HepG2 (cell line): ENCODE data around the gene KRT10. TPM values are rescaled to one million over a fixed set of nuclear protein-coding genes. Genes with fewer than 3 reads are reported as not detected.

Experiments used
- ATAC-seq: fragments of 200-7000 bp; cut with Tn5 transposase; 3 replicates; pipeline ENCODE4 v1.9.1; 2020; ENCODE audit warnings: mild to moderate bottlenecking, moderate library complexity
- BruUV-seq: library from RNA; stranded (reverse); fragments of 400-500 nt; replicated peaks from 2 replicates; lab custom pipeline; 2021; lab: Mats Ljungman, UMichigan
- CTCF ChIA-PET: fragments of 300-600 bp; formaldehyde crosslinking; extraction: SDS; loops from one replicate; lab custom pipeline; 2021; ENCODE audit warnings: low total read pairs, inconsistent platforms, low intra/inter-chr PET ratio; lab: Yijun Ruan, JAX
- POLR2A ChIA-PET: fragments of 350-600 bp; sonication (Branson Sonifier 250); formaldehyde crosslinking; loops from one replicate; lab custom pipeline; 2020; ENCODE audit warnings: antibody characterized with exemption, inconsistent platforms; lab: Yijun Ruan, JAX
- DNase-seq: peaks from one replicate; pipeline ENCODE4 v3.0.0-alpha.2; 2015; ENCODE audit warnings: low spot score
- FAIRE-seq: peaks from 3 replicates; lab custom pipeline; 2011; peaks lifted over from hg19 to GRCh38; lab: Jason Lieb, UNC
- H2AFZ ChIP-seq: one replicate; pipeline ENCODE4 v1.6.1; 2011; ENCODE audit warnings: low read length, inconsistent platforms
- H3K27ac ChIP-seq: fragments of 300-600 bp; 3 replicates; pipeline ENCODE4 v1.8.0; 2011; ENCODE audit warnings: mixed run types, mild to moderate bottlenecking, mixed read lengths, low read length, inconsistent platforms; ENCODE audit not compliant: insufficient read depth; ENCODE audit errors: extremely low read length
- H3K27me3 ChIP-seq, 2 experiments: fragments of 200-600 bp in 1 of 2; 2 replicates in 1 of 2; 3 replicates in 1 of 2; pipeline versions ENCODE4 v1.6.0 to v1.8.0; 2011; ENCODE audit warnings: low read length in 2 of 2, mild to moderate bottlenecking in 2 of 2, moderate library complexity in 2 of 2, inconsistent platforms in 1 of 2; ENCODE audit not compliant: insufficient read depth in 2 of 2, control insufficient read depth in 1 of 2
- H3K36me3 ChIP-seq, 2 experiments: fragments of 200-600 bp in 1 of 2; replicated peaks in 1 of 2; 2 replicates in 1 of 2; 3 replicates in 1 of 2; pipeline versions ENCODE4 v1.5.1 to v1.8.0; 2011; ENCODE audit warnings: low read length in 2 of 2, inconsistent platforms in 1 of 2; ENCODE audit not compliant: insufficient read depth in 2 of 2, control insufficient read depth in 1 of 2
- H3K4me1 ChIP-seq: 2 replicates; pipeline ENCODE4 v1.5.1; 2012; ENCODE audit warnings: low read length, inconsistent platforms; ENCODE audit not compliant: insufficient read depth
- H3K4me2 ChIP-seq: 2 replicates; pipeline ENCODE4 v1.6.0; 2011; ENCODE audit warnings: low read depth, low read length, inconsistent platforms
- H3K4me3 ChIP-seq, 3 experiments: fragments of 200-600 bp in 1 of 3; sonication (generic), shearing (Covaris generic) in 1 of 3; replicated peaks in 1 of 3; 2 replicates each; pipeline ENCODE4 v1.5.1; 2011 to 2016; ENCODE audit warnings: low read length in 3 of 3, inconsistent platforms in 2 of 3, low read depth in 2 of 3, mild to moderate bottlenecking in 2 of 3, control low read depth in 1 of 3, mixed read lengths in 1 of 3; ENCODE audit not compliant: insufficient read depth in 1 of 3
- H3K79me2 ChIP-seq: one replicate; pipeline ENCODE4 v1.6.1; 2011; ENCODE audit warnings: low read length, inconsistent platforms; ENCODE audit not compliant: insufficient read depth
- H3K9ac ChIP-seq: 2 replicates; pipeline ENCODE4 v1.6.0; 2011; ENCODE audit warnings: mild to moderate bottlenecking, low read depth, low read length, inconsistent platforms; ENCODE audit not compliant: insufficient read depth
- H3K9me3 ChIP-seq: 2 replicates; pipeline ENCODE4 v1.5.1; 2012; ENCODE audit warnings: mild to moderate bottlenecking, low read length
- H4K20me1 ChIP-seq: 2 replicates; pipeline ENCODE4 v1.6.0; 2011; ENCODE audit warnings: inconsistent platforms, mild to moderate bottlenecking, low read length, moderate library complexity; ENCODE audit not compliant: insufficient read depth
- ATF4 ChIP-seq, 2 experiments: fragments of 450-650 bp in 1 of 2; sonication (generic) in 1 of 2; formaldehyde crosslinking; IDR thresholded peaks; 2 replicates each; pipeline versions ENCODE4 v1.5.0 to v1.8.0; 2020 to 2022; ENCODE audit warnings: mild to moderate bottlenecking in 1 of 2, missing genetic modification reagents in 1 of 2
- BRCA1 ChIP-seq: sonication (generic); formaldehyde crosslinking; IDR thresholded peaks from 2 replicates; pipeline ENCODE4 v1.4.0; 2020; ENCODE audit warnings: missing genetic modification reagents
- CEBPB ChIP-seq: IDR thresholded peaks from 2 replicates; pipeline ENCODE4 v1.6.1; 2011; ENCODE audit warnings: low read depth, low read length, improper control_type of control experiment, borderline replicate concordance
- CEBPG ChIP-seq: IDR thresholded peaks from 2 replicates; pipeline ENCODE4 v1.6.1; 2016
- CREB1 ChIP-seq, 2 experiments: fragments of 450-650 bp in 1 of 2; IDR thresholded peaks; 2 replicates each; pipeline ENCODE4 v1.6.1; 2016 to 2017; ENCODE audit warnings: control low read depth in 1 of 2, mild to moderate bottlenecking in 1 of 2, missing compliant biosample characterization in 1 of 2, missing genetic modification characterization in 1 of 2
- EP300 ChIP-seq, 3 experiments: sonication (generic) in 1 of 3; formaldehyde crosslinking in 1 of 3; IDR thresholded peaks; 2 replicates each; pipeline versions ENCODE4 v1.5.1 to v1.6.1; 2011 to 2020; ENCODE audit warnings: low read depth in 2 of 3, low read length in 2 of 3, borderline replicate concordance in 1 of 3, improper control_type of control experiment in 1 of 3, mild to moderate bottlenecking in 1 of 3, missing genetic modification reagents in 1 of 3, moderate library complexity in 1 of 3
- FOSL2 ChIP-seq: sonication (generic); formaldehyde crosslinking; IDR thresholded peaks from 2 replicates; pipeline ENCODE4 v1.4.0; 2020; ENCODE audit warnings: missing genetic modification reagents
- FOXA3 ChIP-seq: IDR thresholded peaks from 2 replicates; pipeline ENCODE4 v1.6.1; 2016; ENCODE audit warnings: missing genetic modification reagents, missing compliant biosample characterization
- FOXP1 ChIP-seq, 2 experiments: fragments of 450-650 bp in 1 of 2; IDR thresholded peaks; 2 replicates each; pipeline ENCODE4 v1.6.1; 2017 to 2018; ENCODE audit warnings: antibody characterized with exemption in 1 of 2
- GATAD2A ChIP-seq: IDR thresholded peaks from 2 replicates; pipeline ENCODE4 v1.6.1; 2016
- HOXA5 ChIP-seq: sonication (generic); formaldehyde crosslinking; IDR thresholded peaks from 2 replicates; pipeline ENCODE4 v1.4.0; 2020; ENCODE audit warnings: missing genetic modification reagents
- NCOR1 ChIP-seq: fragments of 200-600 bp; sonication (generic); IDR thresholded peaks from 2 replicates; pipeline ENCODE4 v1.7.0; 2017; ENCODE audit warnings: antibody characterized with exemption, low read length, borderline replicate concordance
- WGBS: methylation state at CpG from one replicate; pipeline ENCODE4 v1.1.6; 2017; ENCODE audit warnings: low lambda C conversion rate; 5-methylcytosine and 5-hydroxymethylcytosine counted together
- in situ Hi-C: cut with HindIII; loops from 2 replicates; pipeline ENCODE4 v1.10.0; 2017; ENCODE audit warnings: low pct_unique_long_range_greater_than_20kb; ENCODE audit not compliant: extremely low pct_ligation_motif_present
- intact Hi-C: fragments of 100-400 bp; cut with micrococcal nuclease; formaldehyde crosslinking; loops from one replicate; pipeline ENCODE4 v1.10.0; 2022; ENCODE audit not compliant: unreplicated experiment
- polyA plus RNA-seq, 8 experiments: library from polyadenylated mRNA; depleted of rRNA in 3 of 8; stranded (reverse) in 7 of 8; unstranded in 1 of 8; fragments of >200 nt; fragmentation: Illumina TruSeq in 4 of 8; extraction: Trizol in 4 of 8; gene quantifications; 2 replicates each; pipeline versions ENCODE4 v1.2.1 to v1.2.3, GENCODE V29; 2011 to 2016; ENCODE audit warnings: low read depth in 4 of 8, missing spikeins in 1 of 8, mixed read lengths in 1 of 8; ENCODE audit not compliant: insufficient read depth in 1 of 8
- total RNA-seq, 5 experiments: library from RNA; depleted of rRNA; stranded (reverse); fragments of >200 nt; fragmentation: Illumina TruSeq; extraction: Trizol; gene quantifications; 2 replicates each; pipeline ENCODE4 v1.2.3, GENCODE V29; 2016; ENCODE audit warnings: low read depth in 1 of 5
- TF ChIP-seq, protein P1 (sequence below): sonication (generic); formaldehyde crosslinking; IDR thresholded peaks from 2 replicates; pipeline ENCODE4 v1.5.1; 2020; ENCODE audit warnings: mild to moderate bottlenecking, missing genetic modification reagents, borderline replicate concordance
- TF ChIP-seq, protein P2 (sequence below): IDR thresholded peaks from 2 replicates; pipeline ENCODE4 v1.6.1; 2012; ENCODE audit warnings: low read depth, low read length, improper control_type of control experiment

The KRT10 gene
- total and polyA plus RNA-seq, 2 of the 13 experiments (the other 11 are each of a cell fraction or from before 2014, with no cell fraction given): 25.1 to 27.5 TPM

- H3K4me2 ChIP-seq: no peak overlapping the region
- BruUV-seq: no TSS peak
- no peaks in the 10 kb centered on the region for H4K20me1 ChIP-seq
- in situ Hi-C loops (no loop called here), intact Hi-C loops (loop anchor here (5.0 kb wide), 1 partner anchor 237 kb away; no protein-coding TSS in a partner anchor)
- H3K36me3 ChIP-seq: no peaks in the 10 kb centered on the region
- H3K4me1 ChIP-seq: peaks cover 10% of the 10 kb centered on the region; the same call in 1 of the 2 replicates
- no peaks in the 10 kb centered on the region for H3K9me3 ChIP-seq
- FAIRE-seq (no peak), DNase-seq (peak; percentile 55), ATAC-seq (peak; percentile 46; the same call in 1 of the 3 replicates)
- H3K27ac ChIP-seq: no peak overlapping the region
- H3K27me3 ChIP-seq: 0 out of 5 replicates have a peak, but pooled peaks cover 0 to 3% of the 10 kb centered on the region in 2 experiments
- no peak overlapping the region for H3K4me3 ChIP-seq
- no peaks in the 10 kb centered on the region for H3K79me2 ChIP-seq
- H2AFZ ChIP-seq: no peak overlapping the region
- H3K9ac ChIP-seq: no peak overlapping the region
- ChIA-PET POLR2A (interaction anchor here (1.1 kb wide), 1 partner anchor 35 kb away, joined by 3 read pairs; no protein-coding TSS in a partner anchor), CTCF (no interaction called here)
- WGBS: under 1% methylated on average over 6 of the region's 6 CpGs
- TF ChIP-seq FOXP1 (IDR thresholded peaks at IDR 0.05): no peak
- TF ChIP-seq FOXP1 (CRISPR knock-in tag; IDR thresholded peaks at IDR 0.05): peak; percentile 59
- TF ChIP-seq, protein P1, sequence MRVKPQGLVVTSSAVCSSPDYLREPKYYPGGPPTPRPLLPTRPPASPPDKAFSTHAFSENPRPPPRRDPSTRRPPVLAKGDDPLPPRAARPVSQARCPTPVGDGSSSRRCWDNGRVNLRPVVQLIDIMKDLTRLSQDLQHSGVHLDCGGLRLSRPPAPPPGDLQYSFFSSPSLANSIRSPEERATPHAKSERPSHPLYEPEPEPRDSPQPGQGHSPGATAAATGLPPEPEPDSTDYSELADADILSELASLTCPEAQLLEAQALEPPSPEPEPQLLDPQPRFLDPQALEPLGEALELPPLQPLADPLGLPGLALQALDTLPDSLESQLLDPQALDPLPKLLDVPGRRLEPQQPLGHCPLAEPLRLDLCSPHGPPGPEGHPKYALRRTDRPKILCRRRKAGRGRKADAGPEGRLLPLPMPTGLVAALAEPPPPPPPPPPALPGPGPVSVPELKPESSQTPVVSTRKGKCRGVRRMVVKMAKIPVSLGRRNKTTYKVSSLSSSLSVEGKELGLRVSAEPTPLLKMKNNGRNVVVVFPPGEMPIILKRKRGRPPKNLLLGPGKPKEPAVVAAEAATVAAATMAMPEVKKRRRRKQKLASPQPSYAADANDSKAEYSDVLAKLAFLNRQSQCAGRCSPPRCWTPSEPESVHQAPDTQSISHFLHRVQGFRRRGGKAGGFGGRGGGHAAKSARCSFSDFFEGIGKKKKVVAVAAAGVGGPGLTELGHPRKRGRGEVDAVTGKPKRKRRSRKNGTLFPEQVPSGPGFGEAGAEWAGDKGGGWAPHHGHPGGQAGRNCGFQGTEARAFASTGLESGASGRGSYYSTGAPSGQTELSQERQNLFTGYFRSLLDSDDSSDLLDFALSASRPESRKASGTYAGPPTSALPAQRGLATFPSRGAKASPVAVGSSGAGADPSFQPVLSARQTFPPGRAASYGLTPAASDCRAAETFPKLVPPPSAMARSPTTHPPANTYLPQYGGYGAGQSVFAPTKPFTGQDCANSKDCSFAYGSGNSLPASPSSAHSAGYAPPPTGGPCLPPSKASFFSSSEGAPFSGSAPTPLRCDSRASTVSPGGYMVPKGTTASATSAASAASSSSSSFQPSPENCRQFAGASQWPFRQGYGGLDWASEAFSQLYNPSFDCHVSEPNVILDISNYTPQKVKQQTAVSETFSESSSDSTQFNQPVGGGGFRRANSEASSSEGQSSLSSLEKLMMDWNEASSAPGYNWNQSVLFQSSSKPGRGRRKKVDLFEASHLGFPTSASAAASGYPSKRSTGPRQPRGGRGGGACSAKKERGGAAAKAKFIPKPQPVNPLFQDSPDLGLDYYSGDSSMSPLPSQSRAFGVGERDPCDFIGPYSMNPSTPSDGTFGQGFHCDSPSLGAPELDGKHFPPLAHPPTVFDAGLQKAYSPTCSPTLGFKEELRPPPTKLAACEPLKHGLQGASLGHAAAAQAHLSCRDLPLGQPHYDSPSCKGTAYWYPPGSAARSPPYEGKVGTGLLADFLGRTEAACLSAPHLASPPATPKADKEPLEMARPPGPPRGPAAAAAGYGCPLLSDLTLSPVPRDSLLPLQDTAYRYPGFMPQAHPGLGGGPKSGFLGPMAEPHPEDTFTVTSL (CRISPR knock-in tag): no peak
- TF ChIP-seq ATF4 (CRISPR knock-in tag; IDR thresholded peaks at IDR 0.05): 0 out of 4 replicates have a peak, but pooled peaks of 1 of the 2 experiments have one; percentile 15
- TF ChIP-seq CEBPG (CRISPR knock-in tag): peak; percentile 21; the same call in 1 of the 2 replicates
- TF ChIP-seq FOXA3 (CRISPR knock-in tag): peak; percentile 26; the same call in 1 of the 2 replicates
- peak; percentile 68; the same call in 1 of the 2 replicates for TF ChIP-seq CEBPB
- TF ChIP-seq EP300 (IDR thresholded peaks at IDR 0.05; ENCODE audit: low read depth in 2 of 2, low read length in 2 of 2): peak in 1 of 2 experiments; percentile 66; a peak in 2 of 4 replicates
- TF ChIP-seq EP300 (CRISPR knock-in tag; IDR thresholded peaks at IDR 0.05; ENCODE audit: borderline replicate concordance): no peak
- TF ChIP-seq FOSL2 (CRISPR knock-in tag): peak; percentile 65; the same call in 1 of the 2 replicates
- TF ChIP-seq CREB1 (IDR thresholded peaks at IDR 0.05): 0 out of 2 replicates have a peak, but pooled peaks have one; percentile 16
- peak; percentile 37; the same call in 1 of the 2 replicates for TF ChIP-seq CREB1 (CRISPR knock-in tag; IDR thresholded peaks at IDR 0.05)
- TF ChIP-seq, protein P2, sequence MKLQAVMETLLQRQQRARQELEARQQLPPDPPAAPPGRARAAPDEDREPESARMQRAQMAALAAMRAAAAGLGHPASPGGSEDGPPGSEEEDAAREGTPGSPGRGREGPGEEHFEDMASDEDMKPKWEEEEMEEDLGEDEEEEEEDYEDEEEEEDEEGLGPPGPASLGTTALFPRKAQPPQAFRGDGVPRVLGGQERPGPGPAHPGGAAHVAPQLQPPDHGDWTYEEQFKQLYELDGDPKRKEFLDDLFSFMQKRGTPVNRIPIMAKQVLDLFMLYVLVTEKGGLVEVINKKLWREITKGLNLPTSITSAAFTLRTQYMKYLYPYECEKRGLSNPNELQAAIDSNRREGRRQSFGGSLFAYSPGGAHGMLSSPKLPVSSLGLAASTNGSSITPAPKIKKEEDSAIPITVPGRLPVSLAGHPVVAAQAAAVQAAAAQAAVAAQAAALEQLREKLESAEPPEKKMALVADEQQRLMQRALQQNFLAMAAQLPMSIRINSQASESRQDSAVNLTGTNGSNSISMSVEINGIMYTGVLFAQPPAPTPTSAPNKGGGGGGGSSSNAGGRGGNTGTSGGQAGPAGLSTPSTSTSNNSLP: peak; percentile 45; the same call in 1 of the 2 replicates
- no peak for TF ChIP-seq BRCA1
- peak; percentile 29; the same call in 1 of the 2 replicates for TF ChIP-seq GATAD2A
- TF ChIP-seq NCOR1: no peak
- TF ChIP-seq HOXA5 (CRISPR knock-in tag): no peak
These were observed 31.9 kb upstream of the KRT10 start for GRCh38 chr17:40854175-40854814.
